ENCODE data around the gene C6orf120. TPM values are rescaled to one million over a fixed set of nuclear protein-coding genes. Genes with fewer than 3 reads are reported as not detected.

The C6orf120 gene
- total and polyA plus RNA-seq, 2 donors (not counting 3 experiments of a cell fraction or from before 2014, with no cell fraction given) = 13.8 to 30.1 TPM

- H3K79me2 ChIP-seq (ENCODE audit: control insufficient read depth, insufficient read depth, low read length) = no peaks in the 10 kb centered on the region
- no peak overlapping the region for H3K9ac ChIP-seq (replicated peaks; ENCODE audit: extremely low read depth, insufficient read depth, low read length)
- H3K4me3 ChIP-seq (replicated peaks in 1 of 3; ENCODE audit: insufficient read depth in 1 of 3, low read depth in 1 of 3, low read length in 3 of 3) = no peak overlapping the region
- no peaks in the 10 kb centered on the region for H3K27me3 ChIP-seq (ENCODE audit: control insufficient read depth in 2 of 2, insufficient read depth in 2 of 2, low read length in 2 of 2)
- TF ChIP-seq JUN (IDR thresholded peaks at IDR 0.05; ENCODE audit: borderline replicate concordance, insufficient read depth, insufficient read length, low read depth) (no peak), GATA2 (IDR thresholded peaks at IDR 0.05; ENCODE audit: insufficient read depth, insufficient read length, low read depth, low read length) (no peak), FOS (IDR thresholded peaks at IDR 0.05; ENCODE audit: borderline replicate concordance, insufficient read depth, low read length) (no peak), EZH2 (IDR thresholded peaks at IDR 0.05; ENCODE audit: borderline replicate concordance, low read depth, low read length, severe bottlenecking) (no peak), POLR2AphosphoS5 (IDR thresholded peaks at IDR 0.05; ENCODE audit: insufficient read depth, low read depth, low read length) (no peak), MYC (IDR thresholded peaks at IDR 0.05; ENCODE audit: low read depth, low read length) (no peak), POLR2A (IDR thresholded peaks at IDR 0.05; ENCODE audit: low read depth, low read length) (no peak), MAX (IDR thresholded peaks at IDR 0.05; ENCODE audit: insufficient read depth, insufficient read length) (no peak)
- TF ChIP-seq, protein P1, sequence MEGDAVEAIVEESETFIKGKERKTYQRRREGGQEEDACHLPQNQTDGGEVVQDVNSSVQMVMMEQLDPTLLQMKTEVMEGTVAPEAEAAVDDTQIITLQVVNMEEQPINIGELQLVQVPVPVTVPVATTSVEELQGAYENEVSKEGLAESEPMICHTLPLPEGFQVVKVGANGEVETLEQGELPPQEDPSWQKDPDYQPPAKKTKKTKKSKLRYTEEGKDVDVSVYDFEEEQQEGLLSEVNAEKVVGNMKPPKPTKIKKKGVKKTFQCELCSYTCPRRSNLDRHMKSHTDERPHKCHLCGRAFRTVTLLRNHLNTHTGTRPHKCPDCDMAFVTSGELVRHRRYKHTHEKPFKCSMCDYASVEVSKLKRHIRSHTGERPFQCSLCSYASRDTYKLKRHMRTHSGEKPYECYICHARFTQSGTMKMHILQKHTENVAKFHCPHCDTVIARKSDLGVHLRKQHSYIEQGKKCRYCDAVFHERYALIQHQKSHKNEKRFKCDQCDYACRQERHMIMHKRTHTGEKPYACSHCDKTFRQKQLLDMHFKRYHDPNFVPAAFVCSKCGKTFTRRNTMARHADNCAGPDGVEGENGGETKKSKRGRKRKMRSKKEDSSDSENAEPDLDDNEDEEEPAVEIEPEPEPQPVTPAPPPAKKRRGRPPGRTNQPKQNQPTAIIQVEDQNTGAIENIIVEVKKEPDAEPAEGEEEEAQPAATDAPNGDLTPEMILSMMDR (IDR thresholded peaks at IDR 0.05; ENCODE audit: extremely low read depth in 1 of 2, insufficient read depth in 1 of 2, low read depth in 1 of 2, low read length in 2 of 2) = no peak
- no TSS peak for BruUV-seq (replicated peaks)
- H4K20me1 ChIP-seq (replicated peaks; ENCODE audit: control insufficient read depth, extremely low read depth, insufficient read depth, low read length) = no peaks in the 10 kb centered on the region
- ChIA-PET CTCF (no interaction called here), POLR2A (no interaction called here)
- H3K9me1 ChIP-seq (replicated peaks; ENCODE audit: control insufficient read depth, extremely low read depth, insufficient read depth, low read length) = no peaks in the 10 kb centered on the region
- H3K9me3 ChIP-seq (replicated peaks; ENCODE audit: control insufficient read depth, insufficient read depth, low read length) = no peaks in the 10 kb centered on the region
- peaks cover 0 to 4% of the 10 kb centered on the region in 2 experiments for H3K36me3 ChIP-seq (ENCODE audit: control insufficient read depth in 2 of 2, extremely low read depth in 1 of 2, insufficient read depth in 2 of 2, low read length in 2 of 2)
- dilution Hi-C loops (cut with MboI; ENCODE audit: extremely low pct_ligation_motif_present, low sequenced_read_pairs) (no loop called here), intact Hi-C loops (cut with micrococcal nuclease) (no loop called here)
- H3K4me1 ChIP-seq (ENCODE audit: control insufficient read depth, extremely low read depth, insufficient read depth, low read length) = peaks cover 11% of the 10 kb centered on the region
- DNase-seq (ENCODE audit: low read depth, low spot score) = no peak
- no peak for FAIRE-seq
- H3K27ac ChIP-seq (ENCODE audit: insufficient read depth, low read depth, low read length) = no peak overlapping the region
- no peak overlapping the region for H3K4me2 ChIP-seq (ENCODE audit: insufficient read depth, low read length)
- H2AFZ ChIP-seq (ENCODE audit: low read depth, low read length) = no peak overlapping the region
Observed at GRCh38 chr6:169675011-169675410, 26.9 kb upstream of the C6orf120 start.
